GM21786 (cell line): ENCODE measurements around the gene MSL1.

Experiments used
- ATAC-seq: cut with Tn5 transposase; IDR thresholded peaks from one replicate; pipeline ENCODE4 v1.9.1; 2021; ENCODE audit not compliant: unreplicated experiment

The MSL1 gene

GRCh38 chr17:40173091-40173777 lies 51.5 kb downstream of the MSL1 start:
- ATAC-seq = no peak

- no peak for ATAC-seq
Measured at GRCh38 chr17:40173778-40174135, 52.0 kb downstream of the MSL1 start.

GRCh38 chr17:40174514-40174913 lies 52.7 kb downstream of the MSL1 start:
- ATAC-seq = no peak

GRCh38 chr17:40175928-40176753 lies 54.4 kb downstream of the MSL1 start:
- no peak for ATAC-seq

- ATAC-seq = no peak
Measured at GRCh38 chr17:40176754-40177110, 55.0 kb downstream of the MSL1 start.

- no peak for ATAC-seq
Measured at GRCh38 chr17:40177275-40177874, 55.6 kb downstream of the MSL1 start, which contains the start of gene RAPGEFL1. TSS of gene RAPGEFL1 (plus strand) at chr17:40177470. CDS start at chr17:40177862, 392 bp downstream.

GRCh38 chr17:40178021-40178601 lies 56.3 kb downstream of the MSL1 start:
- ATAC-seq = no peak

GRCh38 chr17:40178660-40179059 lies 56.9 kb downstream of the MSL1 start:
- no peak for ATAC-seq

- ATAC-seq = no peak
Measured at GRCh38 chr17:40179923-40180659, 58.3 kb downstream of the MSL1 start.

- no peak for ATAC-seq
Measured at GRCh38 chr17:40180694-40181093, 58.9 kb downstream of the MSL1 start.

GRCh38 chr17:40181205-40181604 lies 59.4 kb downstream of the MSL1 start:
- ATAC-seq = no peak

GRCh38 chr17:40182606-40183005 lies 60.8 kb downstream of the MSL1 start:
- ATAC-seq = no peak
